ENCODE data around the gene KCNC2.

Gene KCNC2

GRCh38 chr12:75190846-75191245 is 18.8 kb downstream of the KCNC2 start:
- TF ChIP-seq CTCF (IDR thresholded peaks at IDR 0.05) = no peak

GRCh38 chr12:75184516-75184915 is 25.1 kb downstream of the KCNC2 start:
- no peak for TF ChIP-seq CTCF (IDR thresholded peaks at IDR 0.05)

GRCh38 chr12:75183967-75184366 is 25.7 kb downstream of the KCNC2 start:
- no peak for TF ChIP-seq CTCF (IDR thresholded peaks at IDR 0.05)

GRCh38 chr12:75177997-75178396 is 31.6 kb downstream of the KCNC2 start:
- no peak for TF ChIP-seq CTCF (IDR thresholded peaks at IDR 0.05)

GRCh38 chr12:75172611-75173010 is 37.0 kb downstream of the KCNC2 start:
- no peak for TF ChIP-seq CTCF (IDR thresholded peaks at IDR 0.05)

GRCh38 chr12:75170640-75171185 is 38.9 kb downstream of the KCNC2 start:
- no peak for TF ChIP-seq CTCF (IDR thresholded peaks at IDR 0.05)

GRCh38 chr12:75162845-75163244 is 46.8 kb downstream of the KCNC2 start:
- TF ChIP-seq CTCF (IDR thresholded peaks at IDR 0.05) = no peak

GRCh38 chr12:75161488-75161887 is 48.2 kb downstream of the KCNC2 start:
- TF ChIP-seq CTCF (IDR thresholded peaks at IDR 0.05) = no peak

Measured in LNCAP (cell line).